GM19023 (cell line): ENCODE results near the gene KIF18B.

Source experiments
- ATAC-seq: cut with Tn5 transposase; IDR thresholded peaks from one replicate; pipeline ENCODE4 v1.9.1; 2021; ENCODE audit warnings: mild to moderate bottlenecking, moderate library complexity; ENCODE audit not compliant: unreplicated experiment

KIF18B gene

GRCh38 chr17:44941712-44942331 is 5.8 kb downstream of the KIF18B start:
- ATAC-seq, result no peak

DNA sequence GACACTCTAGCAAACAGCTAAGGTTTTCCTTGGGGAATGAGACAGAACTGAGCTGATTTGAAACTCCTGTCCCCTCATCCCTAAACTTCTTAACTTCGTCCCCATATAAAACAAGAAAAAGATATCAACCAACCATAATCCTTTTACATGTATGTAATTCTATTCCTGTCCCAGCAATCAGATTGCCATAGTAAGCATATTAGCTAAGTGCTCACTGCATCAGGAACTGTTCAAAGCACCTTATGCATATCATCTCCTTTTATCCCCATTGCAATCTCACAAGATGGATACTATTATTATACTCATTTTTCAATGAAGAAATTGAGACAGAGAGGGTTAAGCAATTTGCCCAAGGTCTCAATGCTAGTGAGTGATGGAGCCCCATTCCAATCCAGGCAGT is 6.8 kb downstream of the KIF18B start:
- ATAC-seq, result no peak

DNA sequence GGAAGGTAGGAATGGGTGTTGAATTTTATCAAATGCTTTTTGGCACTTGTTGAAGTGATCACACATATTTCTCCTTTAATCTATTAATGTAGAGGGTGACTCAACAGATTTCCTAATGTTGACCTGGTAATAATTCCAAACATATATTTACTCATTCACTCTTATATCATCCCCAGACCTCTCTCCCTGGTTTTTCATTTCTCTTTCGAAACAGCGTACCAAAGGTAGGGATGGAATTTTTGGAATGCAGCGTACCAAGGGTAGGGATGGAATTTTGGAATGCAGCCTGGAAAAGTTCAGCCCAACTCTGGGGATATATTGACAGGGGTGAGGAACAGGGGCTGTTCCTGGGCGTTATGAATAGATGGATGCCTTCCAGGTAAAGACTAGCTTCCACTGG is 7.3 kb downstream of the KIF18B start:
- no peak for ATAC-seq

GRCh38 chr17:44935116-44935515 is 12.5 kb downstream of the KIF18B start:
- ATAC-seq, result no peak

- no peak for ATAC-seq
Observed at GRCh38 chr17:44934745-44935105, 12.8 kb downstream of the KIF18B start.

GRCh38 chr17:44933824-44934744 is 13.5 kb downstream of the KIF18B start:
- ATAC-seq, result no peak

DNA sequence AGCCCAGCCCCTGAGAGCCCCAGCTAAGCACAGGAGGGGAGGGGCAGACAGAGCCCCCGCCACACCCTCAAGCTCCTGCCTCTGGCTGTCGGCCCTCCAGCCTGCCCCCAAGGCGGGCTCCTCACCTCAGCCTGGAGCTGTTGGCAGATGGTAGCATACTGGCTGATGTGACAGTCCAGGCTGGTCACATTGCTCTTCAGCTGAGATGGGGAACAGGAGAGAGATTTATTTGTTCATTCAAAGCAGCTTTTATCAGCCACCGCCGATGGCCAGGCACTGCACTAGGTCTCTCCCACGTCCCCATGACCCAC is 14.8 kb downstream of the KIF18B start:
- no peak for ATAC-seq

- no peak for ATAC-seq
Observed at GRCh38 chr17:44932096-44932786, 15.3 kb downstream of the KIF18B start.

GRCh38 chr17:44931376-44931775 is 16.2 kb downstream of the KIF18B start:
- no peak for ATAC-seq

GRCh38 chr17:44930667-44931066 is 16.9 kb downstream of the KIF18B start:
- ATAC-seq, result no peak

- ATAC-seq, result no peak
Observed at GRCh38 chr17:44928950-44929720, 18.4 kb downstream of the KIF18B start.

- ATAC-seq, result no peak
Observed at GRCh38 chr17:44928136-44928535, 19.4 kb downstream of the KIF18B start.

DNA sequence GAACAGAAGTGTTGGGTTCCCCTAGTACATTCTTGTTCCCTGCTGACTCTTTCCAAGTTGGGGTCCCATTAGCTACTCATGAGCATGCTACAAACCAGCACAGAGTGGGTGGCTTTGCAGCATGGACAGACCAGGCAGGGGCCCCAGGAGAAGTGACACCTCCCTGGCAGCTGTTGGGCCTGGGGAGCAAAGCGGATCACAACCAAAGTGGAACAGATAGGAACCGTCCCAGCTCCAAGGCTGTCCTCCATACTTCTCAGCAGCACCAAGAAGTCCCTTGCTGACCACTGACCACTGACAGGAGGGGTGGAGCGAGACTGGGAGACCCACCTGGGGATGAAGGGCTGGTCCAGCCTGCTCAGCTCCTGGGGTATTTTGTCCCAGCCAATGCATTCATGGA is 19.9 kb downstream of the KIF18B start:
- ATAC-seq, result no peak

- no peak for ATAC-seq
Observed at GRCh38 chr17:44926821-44927525, 20.6 kb downstream of the KIF18B start.

DNA sequence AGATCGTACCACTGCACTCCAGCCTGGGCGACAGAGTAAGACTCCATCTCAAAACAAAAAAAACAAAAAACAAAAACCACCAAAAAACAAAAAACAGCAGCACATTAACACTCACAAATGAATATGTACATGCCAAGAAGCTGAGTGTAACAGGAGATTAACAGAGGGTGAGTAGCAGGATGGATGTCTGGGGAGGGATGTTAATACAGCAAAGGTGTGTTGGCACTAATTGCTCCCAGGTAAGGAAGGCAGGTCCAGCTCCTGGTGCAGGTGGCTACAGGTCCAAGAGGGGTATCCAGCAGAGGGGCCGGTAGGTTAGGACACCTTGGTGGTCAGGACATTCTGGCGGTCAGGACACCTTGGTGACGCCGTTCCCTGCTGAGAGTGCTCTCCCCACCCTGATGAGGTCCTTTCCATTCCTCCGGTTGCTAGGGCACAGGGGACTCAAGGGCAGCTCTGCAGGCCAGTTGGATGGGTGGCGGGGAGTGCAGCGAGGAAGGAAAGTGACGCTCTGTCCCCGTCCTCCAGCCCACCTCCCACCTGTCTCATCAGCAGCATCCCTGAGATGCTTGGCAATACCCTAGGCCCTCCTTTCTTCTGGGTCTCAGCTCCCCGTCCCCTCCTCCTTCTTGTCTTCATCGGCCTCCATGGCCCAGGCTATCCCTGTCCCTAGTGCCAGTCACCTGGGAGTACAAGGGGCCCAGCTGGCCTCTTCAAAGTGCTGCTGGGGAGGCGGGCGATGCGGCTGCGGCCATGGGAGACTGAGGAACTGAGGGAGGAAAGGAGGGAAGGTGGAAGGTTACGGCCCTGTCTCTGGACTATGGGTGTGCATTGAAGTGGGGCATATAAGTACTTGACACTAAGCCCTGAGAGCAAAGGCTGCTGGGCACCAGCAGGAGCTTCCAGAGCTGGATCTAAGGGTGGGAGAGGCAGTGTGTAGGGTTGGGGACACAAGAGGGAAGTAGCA is 21.6 kb downstream of the KIF18B start:
- ATAC-seq, result no peak

- ATAC-seq, result no peak
Observed at GRCh38 chr17:44924107-44924544, 23.4 kb downstream of the KIF18B start.

- ATAC-seq, result no peak
Observed at GRCh38 chr17:44922746-44923470, 24.7 kb downstream of the KIF18B start.

DNA sequence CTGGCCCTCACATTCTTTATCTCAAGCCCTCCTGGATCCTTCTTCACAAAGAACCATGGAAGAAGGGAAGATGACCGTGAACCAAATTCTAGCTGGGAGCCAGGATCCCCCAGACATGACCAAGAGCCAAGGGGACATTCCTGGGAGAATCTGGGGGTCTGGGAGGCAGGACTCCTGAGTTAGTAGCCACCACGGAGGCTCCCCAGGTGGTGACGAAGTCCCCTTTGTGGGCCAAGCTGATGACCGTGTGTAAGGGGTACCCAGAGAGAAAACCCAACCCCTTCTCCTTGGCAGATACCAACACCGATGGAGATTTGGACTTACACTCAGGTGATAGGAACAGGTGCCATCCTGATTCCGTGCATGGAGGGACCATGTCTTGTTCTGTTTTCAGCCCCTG is 25.4 kb downstream of the KIF18B start:
- no peak for ATAC-seq
